Right renal pelvis (tissue), 4 donors: Measurements from ENCODE around the gene SNX20. TPM values are rescaled to one million over a fixed set of nuclear protein-coding genes. Genes with fewer than 3 reads are reported as not detected.

Experiments
- DNase-seq, 4 donors: peaks; one replicate each; pipeline ENCODE4 v3.0.0-alpha.2; 2013; ENCODE audit warnings: low read depth in 4 of 4, low spot score in 3 of 4, missing footprints in 1 of 4
- polyA plus RNA-seq, 4 donors: library from polyadenylated mRNA; unstranded; fragments of 120-200 nt; gene quantifications; one replicate each; pipeline ENCODE4 v1.2.1, GENCODE V29; 2013; ENCODE audit not compliant: insufficient read length in 4 of 4

Gene SNX20
- polyA plus RNA-seq, 4 donors = 0.43 to 0.59 (median 0.51) TPM

DNA sequence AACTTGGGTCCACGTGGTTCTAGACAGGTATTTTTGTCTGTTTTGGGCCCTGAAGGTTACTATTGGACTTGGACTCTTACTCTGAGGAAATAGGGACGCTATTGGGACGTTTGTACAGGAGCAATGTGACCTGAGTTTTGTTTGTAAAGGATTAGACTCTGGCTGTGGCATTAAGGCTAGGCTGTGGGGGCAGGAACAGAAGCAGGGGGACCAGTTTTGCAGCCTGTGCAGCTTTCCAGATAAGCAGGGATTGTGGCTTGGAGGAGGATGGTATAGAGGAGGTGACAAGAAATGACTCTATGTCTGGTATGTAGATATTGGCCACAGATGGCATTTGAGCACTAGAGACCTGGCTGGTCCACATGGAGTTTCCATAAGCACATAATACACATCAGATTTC, 25.1 kb upstream of the SNX20 start:
- no peak for DNase-seq

DNA sequence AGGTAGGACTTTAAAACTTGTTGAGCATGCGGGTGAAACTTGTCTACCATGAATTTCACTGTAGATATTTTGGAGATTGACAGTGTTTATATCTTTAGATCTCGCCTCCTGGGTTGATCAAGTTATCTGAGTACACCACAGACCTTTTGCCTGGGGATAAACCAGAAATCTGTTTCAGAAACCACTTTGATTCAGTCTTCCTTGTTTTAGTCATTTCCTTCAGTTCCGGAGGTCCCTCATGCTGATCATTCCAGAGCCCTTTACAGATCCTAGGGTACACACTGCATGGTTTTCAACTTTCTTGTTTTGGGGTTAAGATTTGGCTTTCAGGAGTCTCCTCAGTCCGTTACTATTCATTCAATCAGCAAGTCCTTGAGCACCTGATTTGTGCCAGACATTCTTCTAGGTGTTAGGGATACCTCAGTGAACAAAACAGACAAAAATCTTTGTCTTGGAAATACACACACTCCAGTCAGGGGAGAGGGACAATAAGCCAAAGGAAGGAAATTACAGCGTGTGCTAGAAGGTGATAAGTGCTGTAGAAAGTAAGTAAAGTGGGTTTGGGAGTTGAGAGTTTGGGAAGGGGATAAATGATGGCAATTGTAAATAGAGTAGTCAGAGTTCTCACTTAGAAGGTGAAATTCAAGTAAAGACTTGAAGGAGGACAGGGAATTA, 24.5 kb upstream of the SNX20 start:
- no peak for DNase-seq

DNA sequence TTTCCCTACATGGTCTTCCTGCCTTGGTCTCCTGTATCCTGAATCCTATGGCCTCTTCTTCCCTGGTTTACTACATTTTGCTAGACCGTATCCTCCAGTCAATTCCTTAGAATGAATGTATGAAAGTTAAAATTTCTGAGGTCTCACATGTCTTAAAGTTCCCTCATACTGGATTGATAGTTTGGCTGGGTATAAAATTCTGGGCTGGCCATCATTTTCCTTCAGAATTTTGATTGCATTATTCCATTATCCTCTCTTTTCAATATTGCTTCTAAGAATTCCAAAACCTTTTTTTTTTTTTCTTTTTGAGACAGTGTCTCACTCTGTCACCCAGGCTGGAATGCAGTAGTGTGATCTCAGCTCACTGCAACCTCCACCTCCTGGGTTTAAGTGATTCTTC, 23.1 kb upstream of the SNX20 start:
- no peak for DNase-seq

DNA sequence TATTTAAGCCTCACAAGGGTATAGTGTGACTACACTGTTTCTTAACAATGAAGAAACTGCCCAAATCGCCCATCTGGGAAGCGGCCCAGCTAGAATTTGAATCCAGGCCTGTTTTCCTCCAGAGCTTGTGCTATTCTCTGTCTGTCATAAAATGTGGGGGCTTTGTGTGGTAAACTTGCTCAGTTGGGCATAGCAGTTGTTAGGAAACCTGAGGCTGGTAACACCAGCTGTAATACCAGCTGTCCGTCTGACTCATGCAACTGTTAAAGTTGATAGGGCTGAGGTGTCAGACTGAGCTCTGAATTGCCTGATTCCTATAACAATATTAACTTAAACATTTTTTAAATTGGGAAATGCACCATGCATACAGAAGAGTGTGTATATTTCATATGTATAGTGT, 21.6 kb upstream of the SNX20 start:
- no peak for DNase-seq

DNA sequence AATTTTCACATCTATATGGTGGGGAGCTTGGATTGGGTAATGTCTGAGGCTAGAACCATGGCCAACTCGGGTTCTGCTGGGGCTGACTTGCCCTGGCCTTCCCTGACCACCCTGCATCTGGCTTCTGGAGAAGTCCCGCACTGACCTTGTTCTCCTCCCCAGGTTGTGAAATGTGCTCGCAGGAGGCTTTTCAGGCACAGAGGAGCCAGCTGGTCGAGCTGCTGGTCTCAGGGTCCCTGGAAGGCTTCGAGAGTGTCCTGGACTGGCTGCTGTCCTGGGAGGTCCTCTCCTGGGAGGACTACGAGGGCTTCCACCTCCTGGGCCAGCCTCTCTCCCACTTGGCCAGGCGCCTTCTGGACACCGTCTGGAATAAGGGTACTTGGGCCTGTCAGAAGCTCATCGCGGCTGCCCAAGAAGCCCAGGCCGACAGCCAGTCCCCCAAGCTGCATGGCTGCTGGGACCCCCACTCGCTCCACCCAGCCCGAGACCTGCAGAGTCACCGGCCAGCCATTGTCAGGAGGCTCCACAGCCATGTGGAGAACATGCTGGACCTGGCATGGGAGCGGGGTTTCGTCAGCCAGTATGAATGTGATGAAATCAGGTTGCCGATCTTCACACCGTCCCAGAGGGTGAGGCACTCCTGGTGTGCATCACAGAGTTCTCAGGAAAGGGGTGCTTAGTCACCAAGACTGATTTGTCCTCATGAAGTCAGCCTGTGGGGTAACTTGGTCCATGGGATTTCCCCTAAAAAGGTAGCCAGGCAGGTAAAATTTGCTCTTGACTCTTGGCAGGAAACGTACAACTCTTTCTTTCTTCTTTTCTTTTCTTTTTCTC, 18.4 kb upstream of the SNX20 start:
- no peak for DNase-seq

DNA sequence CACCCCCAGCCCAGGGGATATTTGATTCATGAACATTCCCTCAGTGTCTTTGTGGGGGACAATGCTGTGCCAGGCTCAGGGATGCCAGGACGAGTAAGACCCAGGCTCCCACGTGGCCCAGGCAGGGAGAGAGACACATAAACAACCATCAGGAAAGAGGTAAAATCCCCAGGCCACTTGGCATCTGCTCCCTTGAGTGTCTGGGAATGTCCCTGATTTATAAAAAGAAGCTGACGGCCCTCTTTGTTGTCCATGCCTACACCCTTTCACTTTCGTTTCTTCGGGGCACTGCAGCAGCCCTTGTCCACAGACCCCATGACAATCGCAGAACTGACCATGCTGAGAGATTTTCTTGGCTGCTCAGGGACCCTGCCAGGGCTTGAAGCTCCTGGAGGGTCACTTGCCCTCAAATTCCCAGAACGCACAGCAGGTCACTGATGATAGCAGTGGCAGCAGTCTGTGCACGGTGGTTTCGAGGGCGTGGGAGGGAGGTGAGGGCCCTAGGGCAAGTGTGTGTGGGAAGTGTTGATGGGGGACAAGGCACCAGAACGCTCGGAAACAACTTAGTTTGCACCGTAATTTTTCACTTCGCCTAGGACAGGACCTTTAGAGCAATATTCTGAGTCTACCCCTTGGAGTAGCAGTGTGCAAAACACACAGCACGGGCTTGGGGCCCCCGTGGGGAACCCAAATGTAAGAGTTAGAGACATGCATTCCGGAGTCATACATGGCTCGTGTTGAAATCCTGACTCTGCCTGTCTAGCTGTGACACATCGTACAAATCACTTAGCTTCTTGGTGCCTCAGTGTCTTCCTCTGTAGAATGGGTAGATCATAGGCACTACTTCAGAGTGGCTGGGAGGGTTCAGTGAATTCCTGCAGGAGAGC, 17.0 kb upstream of the SNX20 start:
- no peak for DNase-seq

DNA sequence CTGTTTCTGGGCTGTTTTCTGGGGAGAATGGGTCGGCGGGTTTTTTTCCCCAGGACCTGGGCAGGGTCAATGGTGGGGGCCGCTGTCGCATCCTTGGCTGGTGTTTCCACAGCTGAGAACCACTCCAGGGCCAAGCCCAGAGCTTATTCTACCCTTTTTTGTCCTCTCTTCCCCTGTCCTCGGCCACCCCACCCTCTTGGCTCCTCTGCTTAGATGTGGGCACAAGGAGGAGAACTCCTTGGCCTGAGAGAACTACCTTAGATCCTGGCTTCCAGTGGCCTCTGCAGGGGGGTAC, 16.3 kb upstream of the SNX20 start:
- DNase-seq = no peak

DNA sequence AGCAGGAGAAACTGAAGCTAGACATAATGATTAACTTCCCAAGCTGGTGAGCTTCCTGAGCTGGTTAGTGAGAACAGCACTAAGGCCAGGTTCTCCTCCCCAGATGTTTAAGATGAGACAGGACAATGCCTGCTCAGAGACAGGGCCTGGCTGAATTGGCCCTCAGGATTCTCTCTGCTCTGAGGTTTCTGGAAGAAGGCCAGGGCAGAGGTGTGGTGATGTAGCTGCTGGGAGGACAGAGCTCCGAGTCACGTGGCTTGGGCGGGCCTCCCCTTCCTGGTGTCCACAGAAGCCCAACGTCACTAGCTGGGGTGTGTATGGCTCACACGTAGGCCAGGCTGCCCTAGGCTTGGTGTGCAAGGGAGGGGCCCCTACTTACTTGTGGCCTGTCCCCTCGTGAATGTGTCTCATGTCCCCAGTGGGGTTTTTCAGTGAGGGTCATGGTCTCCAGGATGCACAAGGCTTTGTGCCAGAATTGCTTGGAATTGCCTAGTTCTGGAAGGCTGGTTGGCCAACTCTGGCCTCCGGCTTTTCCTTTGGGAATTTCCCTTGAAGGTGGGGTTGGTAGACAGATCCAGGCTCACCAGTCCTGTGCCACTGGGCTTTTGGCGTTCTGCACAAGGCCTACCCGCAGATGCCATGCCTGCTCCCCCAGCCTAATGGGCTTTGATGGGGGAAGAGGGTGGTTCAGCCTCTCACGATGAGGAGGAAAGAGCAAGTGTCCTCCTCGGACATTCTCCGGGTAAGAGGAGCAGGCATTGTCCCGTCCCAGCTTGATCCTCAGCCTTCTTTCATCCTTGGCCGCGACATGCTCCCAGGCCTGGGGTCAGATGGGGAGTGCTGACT, 15.7 kb upstream of the SNX20 start:
- DNase-seq = no peak

DNA sequence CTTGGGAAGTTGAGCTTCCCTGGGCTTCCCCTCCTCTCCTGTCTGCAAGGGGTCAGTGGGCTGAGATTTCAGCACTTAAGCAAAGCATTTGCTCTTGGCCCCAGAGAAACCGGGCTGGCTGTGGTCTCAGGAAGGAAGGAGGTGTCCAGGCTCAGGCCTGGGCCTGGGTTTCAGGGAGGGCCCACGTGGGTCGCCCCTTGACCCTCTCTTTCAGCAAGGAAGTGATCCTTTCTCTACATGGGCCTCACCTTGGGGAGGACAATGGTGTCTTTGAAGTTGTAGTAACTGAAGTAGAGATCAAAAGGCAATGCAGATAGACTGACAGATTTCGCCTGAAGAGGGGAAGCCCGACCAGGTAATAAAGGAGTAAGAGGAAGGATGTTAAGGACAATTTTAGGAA, 15.0 kb upstream of the SNX20 start:
- DNase-seq = no peak

DNA sequence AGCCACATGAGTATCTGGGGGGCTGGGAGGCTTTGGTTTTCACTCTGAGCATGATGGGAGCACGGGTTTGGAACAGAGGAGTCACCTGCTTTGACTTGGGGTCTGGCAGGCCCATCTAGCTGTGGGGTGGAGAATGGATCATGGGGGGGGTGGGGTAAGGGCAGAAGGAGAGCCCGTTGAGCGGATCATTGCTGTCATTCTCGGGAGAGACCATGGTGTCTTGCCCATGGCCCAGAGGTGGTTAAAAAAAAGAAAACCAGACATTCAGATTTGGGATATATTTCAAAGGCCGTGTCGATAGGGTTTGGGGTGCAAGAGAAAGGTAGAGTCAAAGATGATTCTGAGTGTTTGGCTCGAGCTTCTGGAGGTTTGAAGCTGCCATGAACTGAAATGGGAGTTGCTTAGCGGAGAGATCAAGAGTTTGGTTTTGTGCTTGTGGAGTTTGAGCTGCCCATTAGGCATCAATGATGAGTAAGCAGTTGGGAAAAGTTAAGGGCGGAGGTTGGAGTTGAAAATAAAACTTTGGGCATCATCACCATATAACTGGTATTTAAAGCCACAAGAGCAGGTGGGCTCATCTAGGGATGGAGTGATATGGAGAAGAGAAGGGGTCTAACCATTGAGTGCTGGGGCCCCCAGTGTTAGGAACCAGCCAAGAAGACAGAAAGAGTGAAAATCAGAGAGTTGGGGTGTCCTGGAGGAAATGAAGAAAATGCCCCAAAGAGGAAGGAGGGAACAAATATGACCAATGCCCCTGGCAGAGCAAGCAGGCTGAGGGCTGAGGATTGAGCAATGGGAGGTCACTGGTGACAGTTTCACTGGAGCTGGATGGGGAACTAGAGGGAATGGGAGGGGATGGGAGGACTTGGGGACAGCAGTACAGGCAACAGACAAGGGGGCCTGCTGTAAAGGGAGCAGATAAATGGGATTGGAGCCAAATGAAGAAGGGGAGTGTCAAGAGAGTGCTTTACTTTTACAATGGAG, 14.2 kb upstream of the SNX20 start:
- no peak for DNase-seq

DNA sequence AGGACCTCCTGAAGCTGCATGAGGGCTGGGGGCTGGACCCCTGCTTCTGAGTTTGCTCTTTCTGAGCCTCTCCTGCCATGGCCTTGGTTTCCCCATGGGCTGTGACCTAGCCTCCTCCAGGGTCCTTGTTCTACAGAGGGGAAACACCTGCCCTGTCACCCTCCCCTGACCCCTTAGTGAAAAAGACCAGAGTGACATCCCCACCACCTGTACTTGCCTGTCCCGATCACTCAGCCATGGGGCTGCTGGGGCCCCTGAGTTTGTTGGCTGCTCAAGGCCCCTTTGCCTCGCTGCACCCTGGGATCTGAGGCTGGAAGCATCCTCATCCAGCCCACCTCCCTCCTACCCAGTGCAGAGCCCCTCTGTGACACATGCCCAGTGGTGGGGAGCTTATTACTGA, 13.1 kb upstream of the SNX20 start:
- DNase-seq = no peak

DNA sequence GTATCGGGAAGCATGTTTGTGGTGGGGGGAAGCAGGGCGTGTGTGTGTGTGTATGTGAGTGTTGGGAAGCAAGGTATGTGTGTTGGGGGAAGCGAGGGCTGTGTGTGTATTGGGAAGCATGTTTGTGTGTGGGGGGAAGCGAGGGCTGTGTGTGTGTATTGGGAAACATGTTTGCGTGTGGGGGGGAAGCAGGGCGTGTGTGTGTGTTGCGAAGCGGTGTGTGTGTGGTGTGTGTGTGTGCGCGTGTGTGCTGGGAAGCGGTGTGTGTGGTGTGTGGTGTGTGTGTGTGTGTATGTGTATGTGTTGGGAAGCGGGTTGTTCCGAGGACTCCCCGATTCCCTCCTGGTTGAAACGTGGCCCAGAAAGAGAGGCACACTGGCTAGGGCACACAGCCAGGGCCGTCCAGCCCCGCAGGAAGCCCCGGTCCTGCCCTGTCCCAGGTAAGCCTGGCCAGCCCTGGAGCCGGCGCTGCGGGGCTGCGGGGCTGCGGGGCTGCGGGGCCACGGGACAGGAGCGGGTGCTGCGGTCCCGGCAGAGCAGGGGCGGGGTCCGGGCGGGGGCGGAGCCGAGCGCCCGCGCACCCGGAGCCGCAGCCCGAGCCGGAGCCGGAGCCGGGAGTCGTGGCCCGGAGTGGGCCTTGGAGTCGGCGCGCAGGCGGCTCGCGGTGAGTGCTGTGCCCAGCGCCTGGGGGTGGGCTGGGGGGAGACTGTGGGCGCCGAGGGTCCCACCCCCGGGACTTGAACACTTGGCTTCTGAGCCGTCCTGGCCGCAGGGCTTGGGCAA, 12.1 kb upstream of the SNX20 start, which contains the start of gene NOD2:
NOD2 (plus strand) TSS at position 608 of the 783 bp plus-strand sequence. CDS start 5,890 bp downstream, outside the sequence.
- no peak for DNase-seq

DNA sequence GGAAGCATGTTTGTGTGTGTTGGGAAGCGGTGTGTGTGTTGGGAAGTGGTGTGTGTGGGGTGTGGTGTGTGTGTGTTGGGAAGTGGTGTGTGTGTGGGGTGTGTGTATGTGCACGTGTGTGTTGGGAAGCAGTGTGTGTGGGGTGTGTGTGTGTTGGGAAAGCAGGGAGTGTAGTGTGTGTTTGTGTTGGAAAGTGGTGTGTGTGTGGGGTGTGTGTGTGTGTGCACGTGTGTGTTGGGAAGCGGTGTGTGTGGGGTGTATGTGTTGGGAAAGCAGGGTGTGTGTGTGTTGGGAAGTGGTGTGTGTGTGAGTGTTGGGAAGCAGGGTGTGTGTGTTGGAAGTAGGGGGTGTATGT, 11.5 kb upstream of the SNX20 start:
- DNase-seq = no peak

DNA sequence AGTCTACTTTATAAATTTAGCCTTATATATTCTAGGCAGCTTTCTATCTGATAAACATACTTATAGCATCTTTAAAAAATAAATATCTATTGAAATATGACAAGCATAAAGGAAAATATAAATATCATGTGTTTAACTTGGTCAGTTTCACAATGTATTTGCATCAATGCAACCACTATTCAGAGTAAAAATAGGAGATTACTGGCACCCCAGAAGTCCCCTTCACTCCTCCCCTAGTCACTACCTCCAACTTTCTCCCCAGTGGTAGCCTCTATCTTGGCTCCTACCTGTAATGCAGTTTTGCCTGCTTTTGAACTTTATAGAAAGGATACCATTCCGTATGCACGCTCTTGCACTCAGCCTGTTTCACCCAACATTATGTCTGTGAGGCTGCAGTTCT, 9.1 kb upstream of the SNX20 start:
- DNase-seq = no peak

DNA sequence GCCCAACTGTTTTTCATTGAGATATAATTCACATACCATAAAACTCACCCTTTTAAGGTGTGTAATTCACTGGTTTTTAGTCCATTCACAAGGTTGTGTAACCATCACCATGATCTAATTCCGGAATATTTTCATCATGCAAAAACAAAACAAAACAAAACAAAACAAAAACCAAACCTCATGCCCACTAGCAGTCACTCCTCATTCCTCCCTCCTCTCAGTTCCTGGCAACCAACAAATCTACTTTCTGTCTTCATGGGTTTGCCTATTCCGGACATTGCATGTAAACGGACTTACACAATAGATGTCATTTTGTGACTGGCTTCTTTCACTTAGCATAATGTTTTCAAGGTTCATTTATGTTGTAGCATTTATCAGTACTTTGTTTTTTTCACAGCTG, 7.8 kb upstream of the SNX20 start:
- DNase-seq = no peak

DNA sequence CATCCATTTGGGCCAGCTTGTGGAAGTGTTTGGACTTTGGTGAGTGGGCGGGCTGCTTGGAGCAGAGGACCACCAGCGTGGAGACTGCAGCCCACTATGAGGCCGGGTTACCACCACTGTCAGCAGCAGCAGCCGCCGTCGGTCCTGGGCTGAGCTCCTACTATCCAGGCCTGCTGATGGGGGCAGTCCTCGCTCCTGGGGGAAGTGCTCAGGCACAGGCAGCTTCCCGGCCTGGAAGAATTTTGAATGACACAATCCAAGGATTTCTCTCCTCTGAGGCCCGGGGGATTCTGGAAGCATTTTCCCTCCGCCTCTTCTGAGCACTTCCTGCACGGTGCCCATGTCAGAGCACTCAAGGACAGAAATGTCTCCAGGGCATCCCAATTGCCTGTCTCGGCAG, 7.0 kb upstream of the SNX20 start:
- no peak for DNase-seq

DNA sequence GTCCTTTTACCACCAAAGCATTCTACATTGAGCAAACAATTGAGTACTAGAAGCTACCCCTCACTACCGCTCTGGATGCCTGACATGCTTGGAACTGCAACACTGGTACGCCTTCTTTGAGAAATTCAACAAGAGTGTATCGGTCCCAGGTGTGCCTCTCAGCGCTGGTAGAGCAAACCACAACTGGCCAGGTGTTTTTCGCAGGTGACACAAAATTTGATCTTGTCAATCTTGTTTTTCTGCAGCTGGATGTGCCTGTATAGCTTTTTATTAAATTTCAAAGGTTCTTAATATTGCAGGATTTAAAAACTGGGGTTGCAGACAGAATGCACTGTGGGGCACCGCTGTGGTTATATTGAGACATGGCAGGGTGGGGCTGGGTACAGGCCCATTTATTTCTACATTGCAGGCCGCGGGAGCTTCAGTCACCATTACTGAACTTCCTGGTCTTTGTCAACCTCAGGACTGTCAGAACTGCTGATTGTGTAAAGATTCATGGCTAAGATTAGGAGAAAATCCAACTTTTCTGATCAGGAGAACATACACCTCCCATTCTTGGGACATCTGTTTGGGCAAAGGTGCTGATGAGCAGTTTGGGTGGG, 4.5 kb upstream of the SNX20 start:
- DNase-seq = no peak

DNA sequence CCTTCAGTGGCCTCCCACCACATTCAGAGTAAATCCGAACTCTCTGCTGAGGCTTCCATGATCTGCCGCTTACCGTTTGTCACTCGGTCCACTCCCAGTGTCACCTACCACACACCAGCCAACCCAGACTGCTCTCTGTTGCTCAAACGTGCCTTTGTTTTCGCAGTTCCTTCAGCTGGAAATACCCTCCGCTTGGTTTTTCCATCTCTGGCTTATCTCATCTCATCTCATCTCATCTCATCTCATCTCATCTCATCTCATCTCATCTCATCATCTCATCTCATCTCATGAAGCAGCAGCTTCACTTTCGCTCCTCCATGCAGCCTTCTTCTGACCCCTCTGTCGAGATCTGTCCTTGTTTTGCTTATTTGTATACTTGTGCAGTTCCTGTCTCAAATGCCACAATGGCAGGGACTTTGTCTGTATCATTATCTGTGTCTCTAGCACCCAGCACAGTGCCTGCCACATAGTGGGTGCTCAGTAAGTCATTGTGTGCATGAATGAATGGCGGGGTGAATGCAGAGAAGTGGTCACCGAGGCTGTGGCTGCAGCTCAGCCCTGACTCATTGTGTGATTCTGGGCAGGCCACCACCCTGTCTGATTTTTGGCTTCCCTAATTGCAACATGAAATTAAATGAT, 3.8 kb upstream of the SNX20 start:
- DNase-seq = no peak
